GM12878 (cell line): ENCODE measurements around the gene GRIP2. TPM values are rescaled to one million over a fixed set of nuclear protein-coding genes. Genes with fewer than 3 reads are reported as not detected.

ENCODE experiments used
- ATAC-seq: fragments of 200-7000 bp; cut with Tn5 transposase; 3 replicates; pipeline ENCODE4 v1.9.1; 2020; ENCODE audit warnings: mild to moderate bottlenecking, moderate library complexity
- BruUV-seq: library from RNA; stranded (reverse); fragments of 400-500 nt; replicated peaks from 2 replicates; lab custom pipeline; 2021; lab: Mats Ljungman, UMichigan
- CTCF ChIA-PET: fragments of 300-600 bp; sonication (Branson Sonifier 250); formaldehyde crosslinking; extraction: SDS; loops from one replicate; lab custom pipeline; 2021; ENCODE audit warnings: inconsistent platforms; lab: Yijun Ruan, JAX
- POLR2A ChIA-PET: fragments of 350-600 bp; formaldehyde crosslinking; extraction: SDS; loops from one replicate; lab custom pipeline; 2021; ENCODE audit warnings: inconsistent platforms; lab: Charles Lee
- RAD21 ChIA-PET: fragments of 300-600 bp; sonication (Branson Sonifier 250); formaldehyde crosslinking; loops from one replicate; lab custom pipeline; 2023; ENCODE audit warnings: antibody characterized with exemption; ENCODE audit not compliant: unreplicated experiment; lab: Charles Lee
- SMC1A ChIA-PET: fragments of 300-600 bp; sonication (Branson Sonifier 250); formaldehyde crosslinking; loops from one replicate; lab custom pipeline; 2023; ENCODE audit not compliant: unreplicated experiment, uncharacterized antibody; lab: Charles Lee
- DNase-seq: peaks from one replicate; pipeline ENCODE4 v3.0.0-alpha.2; 2011; ENCODE audit warnings: low read depth, low spot score
- FAIRE-seq: peaks from 3 replicates; lab custom pipeline; 2011; peaks lifted over from hg19 to GRCh38; lab: Jason Lieb, UNC
- H2AFZ ChIP-seq: 2 replicates; pipeline ENCODE4 v1.6.0; 2011; ENCODE audit warnings: low read depth, low read length, control low read depth; ENCODE audit not compliant: control insufficient read depth
- H3K27ac ChIP-seq: 2 replicates; pipeline ENCODE4 v1.5.1; 2011; ENCODE audit warnings: control low read depth; ENCODE audit not compliant: control insufficient read depth, insufficient read depth
- H3K27me3 ChIP-seq, 2 experiments: replicated peaks in 1 of 2; 2 replicates each; pipeline versions ENCODE4 v1.6.0 to v1.6.1; 2011; ENCODE audit warnings: low read length in 1 of 2; ENCODE audit not compliant: control insufficient read depth in 2 of 2, insufficient read depth in 2 of 2
- H3K36me3 ChIP-seq, 2 experiments: 2 replicates each; pipeline ENCODE4 v1.5.1; 2011; ENCODE audit warnings: low read length in 1 of 2; ENCODE audit not compliant: control insufficient read depth in 2 of 2, insufficient read depth in 2 of 2
- H3K4me1 ChIP-seq: 2 replicates; pipeline ENCODE4 v1.6.1; 2011; ENCODE audit warnings: mild to moderate bottlenecking, low read length, moderate library complexity, mixed read lengths; ENCODE audit not compliant: control insufficient read depth, insufficient read depth
- H3K4me2 ChIP-seq: 2 replicates; pipeline ENCODE4 v1.6.0; 2011; ENCODE audit warnings: control low read depth; ENCODE audit not compliant: control insufficient read depth, insufficient read depth
- H3K4me3 ChIP-seq: fragments of 200-600 bp; sonication (generic); 2 replicates; pipeline ENCODE4 v1.5.1; 2016
- H3K79me2 ChIP-seq: 2 replicates; pipeline ENCODE4 v1.6.0; 2011; ENCODE audit warnings: low read length; ENCODE audit not compliant: control insufficient read depth, insufficient read depth
- H3K9ac ChIP-seq: 2 replicates; pipeline ENCODE4 v1.8.0; 2011; ENCODE audit warnings: low read length, control low read depth, mixed read lengths; ENCODE audit not compliant: control insufficient read depth, insufficient read depth
- H3K9me3 ChIP-seq: replicated peaks from 3 replicates; pipeline ENCODE4 v1.5.1; 2011; ENCODE audit warnings: mild to moderate bottlenecking, low read length; ENCODE audit not compliant: control insufficient read depth, insufficient read depth
- H4K20me1 ChIP-seq: 2 replicates; pipeline ENCODE4 v1.6.0; 2011; ENCODE audit not compliant: control insufficient read depth, insufficient read depth
- RAD21 ChIP-seq: IDR thresholded peaks from 2 replicates; pipeline ENCODE4 v1.6.1; 2011; ENCODE audit warnings: mild to moderate bottlenecking, low read depth, low read length, moderate library complexity; ENCODE audit not compliant: insufficient read depth
- SMC3 ChIP-seq: IDR thresholded peaks from 2 replicates; pipeline ENCODE4 v1.6.1; 2011; ENCODE audit warnings: low read length, improper control_type of control experiment, borderline replicate concordance
- YY1 ChIP-seq: IDR thresholded peaks from 2 replicates; pipeline ENCODE4 v1.6.1; 2011; ENCODE audit warnings: low read depth, mild to moderate bottlenecking, low read length
- WGBS: methylation state at CpG from one replicate; pipeline ENCODE4 v1.1.6; 2016; ENCODE audit warnings: low lambda C conversion rate; ENCODE audit not compliant: insufficient replicate concordance, insufficient coverage; ENCODE audit errors: missing lambda C conversion rate; 5-methylcytosine and 5-hydroxymethylcytosine counted together
- in situ Hi-C: fragments of 300-500 bp; cut with MboI; formaldehyde crosslinking; loops from 9 replicates; pipeline ENCODE4 v1.14.3; 2018; ENCODE audit warnings: mixed read lengths
- intact Hi-C: fragments of 100-400 bp; cut with micrococcal nuclease; formaldehyde crosslinking; loops from one replicate; pipeline ENCODE4 v1.14.2; 2022; ENCODE audit not compliant: unreplicated experiment
- polyA plus RNA-seq, 11 experiments: library from polyadenylated mRNA; depleted of rRNA in 4 of 11; unstranded in 6 of 11; stranded (reverse) in 5 of 11; fragments of >200 nt; fragmentation: Nextera tagmentation in 4 of 11; fragmentation: Illumina TruSeq in 1 of 11; extraction: Ambion mirVana in 4 of 11; extraction: Trizol in 1 of 11; gene quantifications; 1 replicate in 1 of 11; 2 replicates in 10 of 11; pipeline versions ENCODE4 v1.2.1 to v1.2.3, GENCODE V29; 2011 to 2016; ENCODE audit warnings: inconsistent platforms in 2 of 11, missing spikeins in 2 of 11, low read depth in 1 of 11
- total RNA-seq, 4 experiments: library from RNA; depleted of rRNA in 3 of 4; stranded (reverse); fragments of >200 nt in 3 of 4; fragmentation: Illumina TruSeq in 1 of 4; extraction: Trizol in 1 of 4; gene quantifications; 2 replicates each; pipeline versions ENCODE4 v1.2.1 to v1.2.3, GENCODE V29; 2013 to 2021
- TF ChIP-seq, protein P1 (sequence below), 3 experiments: IDR thresholded peaks in 2 of 3; conservative IDR thresholded peaks in 1 of 3; 2 replicates each; pipeline ENCODE4 v1.5.1; 2011; ENCODE audit warnings: low read depth in 3 of 3, low read length in 3 of 3, mild to moderate bottlenecking in 3 of 3, control low read depth in 2 of 3, moderate library complexity in 2 of 3, inconsistent platforms in 1 of 3, mixed read lengths in 1 of 3; ENCODE audit not compliant: control insufficient read depth in 2 of 3, insufficient read depth in 1 of 3; ENCODE audit errors: extremely low read depth in 1 of 3

The GRIP2 gene
- total and polyA plus RNA-seq, 10 of the 15 experiments (the other 5 are each of a cell fraction or from before 2014, with no cell fraction given), result not detected

DNA sequence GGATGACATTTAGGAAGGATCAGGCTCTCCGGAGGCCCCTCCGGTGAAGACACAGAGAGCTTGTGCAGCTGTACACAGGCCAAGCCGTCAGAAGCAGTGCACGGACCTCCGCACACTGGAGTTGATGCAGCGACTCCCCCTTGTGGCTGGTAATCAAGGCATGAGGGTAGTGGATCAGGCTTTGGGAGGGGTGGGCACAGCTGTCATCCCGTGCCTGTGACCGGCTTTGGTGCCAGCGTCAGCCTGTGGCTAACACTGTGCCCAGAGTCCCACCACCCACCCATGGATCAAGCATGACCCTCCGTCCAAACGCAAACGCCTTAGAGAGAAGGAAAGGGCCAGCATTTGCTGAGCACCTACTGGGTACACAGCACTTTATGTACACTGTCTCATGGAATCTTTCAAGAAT lies 8.2 kb upstream of the GRIP2 start:
- H3K4me2 ChIP-seq, result no peak overlapping the region
- ChIA-PET RAD21 (interaction anchor here (1.0 to 1.7 kb wide), 2 partner anchors 233 to 345 kb away, joined by 4 to 5 read pairs; no protein-coding TSS in a partner anchor), POLR2A (no interaction called here), CTCF (interaction anchor here (1.0 to 2.5 kb wide), 4 partner anchors 14 to 344 kb away, joined by 3 to 8 read pairs (median 3); no protein-coding TSS in a partner anchor), SMC1A (no interaction called here)
- no peaks in the 10 kb centered on the region for H3K4me1 ChIP-seq
- BruUV-seq, result no TSS peak
- H3K9me3 ChIP-seq, result no peaks in the 10 kb centered on the region
- no peak for DNase-seq
- no peak overlapping the region for H3K4me3 ChIP-seq
- H2AFZ ChIP-seq, result no peak overlapping the region
- in situ Hi-C loops, result no loop called here
- TF ChIP-seq, protein P1, sequence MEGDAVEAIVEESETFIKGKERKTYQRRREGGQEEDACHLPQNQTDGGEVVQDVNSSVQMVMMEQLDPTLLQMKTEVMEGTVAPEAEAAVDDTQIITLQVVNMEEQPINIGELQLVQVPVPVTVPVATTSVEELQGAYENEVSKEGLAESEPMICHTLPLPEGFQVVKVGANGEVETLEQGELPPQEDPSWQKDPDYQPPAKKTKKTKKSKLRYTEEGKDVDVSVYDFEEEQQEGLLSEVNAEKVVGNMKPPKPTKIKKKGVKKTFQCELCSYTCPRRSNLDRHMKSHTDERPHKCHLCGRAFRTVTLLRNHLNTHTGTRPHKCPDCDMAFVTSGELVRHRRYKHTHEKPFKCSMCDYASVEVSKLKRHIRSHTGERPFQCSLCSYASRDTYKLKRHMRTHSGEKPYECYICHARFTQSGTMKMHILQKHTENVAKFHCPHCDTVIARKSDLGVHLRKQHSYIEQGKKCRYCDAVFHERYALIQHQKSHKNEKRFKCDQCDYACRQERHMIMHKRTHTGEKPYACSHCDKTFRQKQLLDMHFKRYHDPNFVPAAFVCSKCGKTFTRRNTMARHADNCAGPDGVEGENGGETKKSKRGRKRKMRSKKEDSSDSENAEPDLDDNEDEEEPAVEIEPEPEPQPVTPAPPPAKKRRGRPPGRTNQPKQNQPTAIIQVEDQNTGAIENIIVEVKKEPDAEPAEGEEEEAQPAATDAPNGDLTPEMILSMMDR (IDR thresholded peaks at IDR 0.05 in 2 of 3, conservative IDR thresholded peaks at IDR 0.05 in 1 of 3; ENCODE audit: control insufficient read depth in 2 of 3, extremely low read depth in 1 of 3, insufficient read depth in 1 of 3, low read depth in 3 of 3, low read length in 3 of 3), result peak; percentile 57 to 69 (median 60); a peak in 5 of 6 replicates
- TF ChIP-seq YY1 (no peak), RAD21 (peak; percentile 66), SMC3 (peak; percentile 61; the same call in 1 of the 2 replicates)
- no peak for FAIRE-seq
- peak; percentile 89 for ATAC-seq
- H3K79me2 ChIP-seq, result no peaks in the 10 kb centered on the region
- no peak overlapping the region for H3K27ac ChIP-seq
- H3K36me3 ChIP-seq, result no peaks in the 10 kb centered on the region
- peaks cover 2 to 3% of the 10 kb centered on the region in 2 experiments; a peak in 2 of 4 replicates for H3K27me3 ChIP-seq
- H3K9ac ChIP-seq, result no peak overlapping the region
- WGBS, result 12% methylated on average over 12 of the region's 12 CpGs
- no peaks in the 10 kb centered on the region for H4K20me1 ChIP-seq
- intact Hi-C loops, result loop anchor here (1.0 to 2.0 kb wide), 2 partner anchors 40 to 287 kb away; no protein-coding TSS in a partner anchor
